ENCODE data around the gene STK32C. TPM values are rescaled to one million over a fixed set of nuclear protein-coding genes. Genes with fewer than 3 reads are reported as not detected.

STK32C gene
- total RNA-seq, 2 donors from 2014 or later = 8.4 to 9.9 TPM

GRCh38 chr10:132294561-132295318, 13.0 kb downstream of the STK32C start:
- TF ChIP-seq, protein P1, sequence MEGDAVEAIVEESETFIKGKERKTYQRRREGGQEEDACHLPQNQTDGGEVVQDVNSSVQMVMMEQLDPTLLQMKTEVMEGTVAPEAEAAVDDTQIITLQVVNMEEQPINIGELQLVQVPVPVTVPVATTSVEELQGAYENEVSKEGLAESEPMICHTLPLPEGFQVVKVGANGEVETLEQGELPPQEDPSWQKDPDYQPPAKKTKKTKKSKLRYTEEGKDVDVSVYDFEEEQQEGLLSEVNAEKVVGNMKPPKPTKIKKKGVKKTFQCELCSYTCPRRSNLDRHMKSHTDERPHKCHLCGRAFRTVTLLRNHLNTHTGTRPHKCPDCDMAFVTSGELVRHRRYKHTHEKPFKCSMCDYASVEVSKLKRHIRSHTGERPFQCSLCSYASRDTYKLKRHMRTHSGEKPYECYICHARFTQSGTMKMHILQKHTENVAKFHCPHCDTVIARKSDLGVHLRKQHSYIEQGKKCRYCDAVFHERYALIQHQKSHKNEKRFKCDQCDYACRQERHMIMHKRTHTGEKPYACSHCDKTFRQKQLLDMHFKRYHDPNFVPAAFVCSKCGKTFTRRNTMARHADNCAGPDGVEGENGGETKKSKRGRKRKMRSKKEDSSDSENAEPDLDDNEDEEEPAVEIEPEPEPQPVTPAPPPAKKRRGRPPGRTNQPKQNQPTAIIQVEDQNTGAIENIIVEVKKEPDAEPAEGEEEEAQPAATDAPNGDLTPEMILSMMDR (conservative IDR thresholded peaks at IDR 0.05) = no peak
- Histone ChIP-seq H3K4me3 (ENCODE audit: low read length) (no peak overlapping the region), H3K27ac (ENCODE audit: low read depth, low read length) (no peak overlapping the region), H3K27me3 (ENCODE audit: control insufficient read depth, insufficient read depth, low read length, poor library complexity, severe bottlenecking) (no peaks in the 10 kb centered on the region), H3K9me3 (ENCODE audit: control insufficient read depth, low read length) (no peaks in the 10 kb centered on the region), H3K36me3 (ENCODE audit: control insufficient read depth, insufficient read depth, low read length) (no peaks in the 10 kb centered on the region), H3K4me1 (ENCODE audit: control insufficient read depth, insufficient read depth, low read length) (no peaks in the 10 kb centered on the region), H3K9ac (ENCODE audit: extremely low read depth, low read length, poor library complexity, severe bottlenecking) (no peak overlapping the region)
- H3K4me3 Mint-ChIP-seq = no peak overlapping the region
- no peaks in the 10 kb centered on the region for H3K9me3 Mint-ChIP-seq
- no peaks in the 10 kb centered on the region for H3K27me3 Mint-ChIP-seq (ENCODE audit: insufficient read depth)
- H3K27ac Mint-ChIP-seq = no peak overlapping the region
- H3K36me3 Mint-ChIP-seq (ENCODE audit: low read depth) = no peaks in the 10 kb centered on the region
- peak; percentile 90 for DNase-seq
- H3K4me1 Mint-ChIP-seq = no peaks in the 10 kb centered on the region
- WGBS, 2 experiments (ENCODE audit: insufficient coverage in 1 of 2, insufficient read length in 1 of 2) = 80 to 87% methylated on average over 16 to 23 of the region's 23 CpGs

- no peaks in the 10 kb centered on the region for H3K36me3 ChIP-seq (ENCODE audit: control insufficient read depth, insufficient read depth, low read length)
- DNase-seq = peak; percentile 51
- no peak overlapping the region for H3K4me3 Mint-ChIP-seq
- no peak overlapping the region for H3K27ac Mint-ChIP-seq
- H3K9me3 ChIP-seq (ENCODE audit: control insufficient read depth, low read length) = no peaks in the 10 kb centered on the region
- H3K27ac ChIP-seq (ENCODE audit: low read depth, low read length) = no peak overlapping the region
- no peaks in the 10 kb centered on the region for H3K27me3 Mint-ChIP-seq (ENCODE audit: insufficient read depth)
- H3K9ac ChIP-seq (ENCODE audit: extremely low read depth, low read length, poor library complexity, severe bottlenecking) = no peak overlapping the region
- no peaks in the 10 kb centered on the region for H3K4me1 Mint-ChIP-seq
- TF ChIP-seq, protein P1 (conservative IDR thresholded peaks at IDR 0.05) = no peak
- H3K27me3 ChIP-seq (ENCODE audit: control insufficient read depth, insufficient read depth, low read length, poor library complexity, severe bottlenecking) = no peaks in the 10 kb centered on the region
- H3K9me3 Mint-ChIP-seq = no peaks in the 10 kb centered on the region
- no peaks in the 10 kb centered on the region for H3K4me1 ChIP-seq (ENCODE audit: control insufficient read depth, insufficient read depth, low read length)
- 76 to 85% methylated on average over 19 to 25 of the region's 25 CpGs for WGBS, 2 experiments (ENCODE audit: insufficient coverage in 1 of 2, insufficient read length in 1 of 2)
- H3K4me3 ChIP-seq (ENCODE audit: low read length) = no peak overlapping the region
- no peaks in the 10 kb centered on the region for H3K36me3 Mint-ChIP-seq (ENCODE audit: low read depth)
Observed at GRCh38 chr10:132293813-132294520, 13.8 kb downstream of the STK32C start.

DNA sequence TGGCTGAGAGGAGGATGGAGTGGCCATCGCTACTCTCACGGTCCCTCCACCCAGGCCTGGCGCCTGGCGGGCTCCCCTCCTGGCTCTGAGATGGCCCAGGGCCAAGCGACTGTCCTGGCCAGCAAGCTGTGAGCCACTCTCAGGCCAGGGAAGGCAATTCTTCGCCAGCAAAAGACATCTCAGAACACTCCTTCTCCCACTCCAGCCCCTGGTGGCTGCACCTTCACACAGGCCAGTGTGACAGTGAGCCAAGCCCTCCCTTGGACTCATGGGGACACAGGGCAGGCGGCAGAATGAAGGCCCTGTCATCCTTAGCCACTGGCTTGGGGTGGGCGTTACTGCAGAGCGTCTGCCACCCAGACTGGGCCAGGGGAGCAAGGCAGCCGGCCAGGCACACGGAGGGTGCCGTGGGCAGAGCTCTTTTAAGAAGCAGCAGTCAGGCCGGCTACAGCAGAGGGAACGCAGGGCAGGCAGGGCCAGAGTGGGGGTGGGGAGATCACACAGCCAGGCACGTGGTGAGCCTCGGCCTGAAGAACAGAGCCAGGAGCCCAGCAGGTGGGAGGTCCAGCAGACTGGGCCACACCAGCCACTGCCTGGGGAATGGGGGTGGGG, 14.4 kb downstream of the STK32C start:
- H3K27me3 ChIP-seq (ENCODE audit: control insufficient read depth, insufficient read depth, low read length, poor library complexity, severe bottlenecking) = no peaks in the 10 kb centered on the region
- Mint-ChIP-seq H3K4me3 (no peak overlapping the region), H3K9me3 (no peaks in the 10 kb centered on the region), H3K27ac (no peak overlapping the region), H3K4me1 (no peaks in the 10 kb centered on the region), H3K36me3 (ENCODE audit: low read depth) (no peaks in the 10 kb centered on the region), H3K27me3 (ENCODE audit: insufficient read depth) (no peaks in the 10 kb centered on the region)
- H3K4me1 ChIP-seq (ENCODE audit: control insufficient read depth, insufficient read depth, low read length) = no peaks in the 10 kb centered on the region
- no peak overlapping the region for H3K27ac ChIP-seq (ENCODE audit: low read depth, low read length)
- no peaks in the 10 kb centered on the region for H3K36me3 ChIP-seq (ENCODE audit: control insufficient read depth, insufficient read depth, low read length)
- TF ChIP-seq, protein P1 (conservative IDR thresholded peaks at IDR 0.05) = no peak
- H3K4me3 ChIP-seq (ENCODE audit: low read length) = no peak overlapping the region
- WGBS, 2 experiments (ENCODE audit: insufficient coverage in 1 of 2, insufficient read length in 1 of 2) = 67 to 70% methylated on average over 9 to 16 of the region's 16 CpGs
- H3K9me3 ChIP-seq (ENCODE audit: control insufficient read depth, low read length) = no peaks in the 10 kb centered on the region
- no peak overlapping the region for H3K9ac ChIP-seq (ENCODE audit: extremely low read depth, low read length, poor library complexity, severe bottlenecking)
- DNase-seq = peak; percentile 71

Measured in endodermal cell (in vitro differentiated cells).